ENCODE data around the gene SPEN.
A peak's percentile ranks its signal among the peaks of the same experiment; 100 is the strongest.
"Not testable (repeated sequence)": the region's sequence is repeated elsewhere in the genome, so short reads cannot be mapped to it uniquely, and the experiment has no call there.

The SPEN gene

GRCh38 chr1:15807121-15807520, 40.4 kb upstream of the SPEN start:
- no peak overlapping the region for H3K4me3 ChIP-seq (ENCODE audit: low read depth, low read length)
- DNase-seq (ENCODE audit: low read depth), result no peak
- TF ChIP-seq CTCF (conservative IDR thresholded peaks at IDR 0.05; ENCODE audit: low read depth, low read length), result no peak

- not testable (repeated sequence) for H3K4me3 ChIP-seq (ENCODE audit: low read depth, low read length); DNase-seq (ENCODE audit: low read depth)
These were observed 40.0 kb upstream of the SPEN start, which contains the start of gene UQCRHL for GRCh38 chr1:15807549-15807948. Gene UQCRHL (minus strand): TSS chr1:15807649. CDS start chr1:15807649, 0 bp downstream.

DNA sequence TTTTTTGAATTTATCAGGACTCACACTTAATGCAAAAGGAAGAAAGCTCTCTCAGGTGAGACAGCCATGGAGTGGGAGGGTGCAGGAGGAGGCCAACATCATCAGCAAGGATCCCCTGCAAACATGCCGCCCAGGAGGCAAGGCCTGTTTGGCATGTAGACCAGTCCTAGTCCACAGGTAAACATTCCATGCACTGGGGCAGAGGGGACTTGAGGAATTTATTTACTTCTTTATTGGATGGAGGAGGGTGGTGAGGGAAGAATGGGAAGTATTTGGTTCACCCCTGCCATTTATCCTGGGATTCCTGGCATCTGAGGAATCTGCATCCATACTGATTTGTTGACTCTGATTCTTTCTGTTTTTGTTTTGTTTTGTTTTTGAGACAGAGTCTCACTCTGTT, 38.6 kb upstream of the SPEN start:
- H3K4me3 ChIP-seq (ENCODE audit: low read depth, low read length), result no peak overlapping the region
- DNase-seq (ENCODE audit: low read depth), result no peak
- TF ChIP-seq CTCF (conservative IDR thresholded peaks at IDR 0.05; ENCODE audit: low read depth, low read length), result no peak

DNA sequence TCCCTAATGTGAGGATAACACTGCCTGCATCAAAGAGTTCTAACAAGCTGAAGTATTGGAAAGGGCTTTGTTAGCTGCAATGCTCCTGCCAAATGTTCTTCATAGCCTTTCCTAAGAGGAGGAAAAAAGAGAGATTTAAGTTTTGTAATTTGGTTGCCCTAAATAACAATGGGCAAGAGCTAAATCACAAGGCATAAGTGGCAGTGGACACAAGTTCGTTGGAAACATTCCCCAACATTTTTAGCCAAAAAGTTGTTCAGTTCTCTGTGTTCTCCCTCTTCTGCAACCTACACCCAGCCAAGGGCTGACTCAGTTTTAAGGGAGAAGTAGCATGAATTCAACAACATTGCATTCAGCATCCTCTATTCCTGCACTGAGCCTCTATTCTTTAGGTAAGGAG, 37.4 kb upstream of the SPEN start:
- no peak for TF ChIP-seq CTCF (conservative IDR thresholded peaks at IDR 0.05; ENCODE audit: low read depth, low read length)
- DNase-seq (ENCODE audit: low read depth), result no peak
- no peak overlapping the region for H3K4me3 ChIP-seq (ENCODE audit: low read depth, low read length)

DNA sequence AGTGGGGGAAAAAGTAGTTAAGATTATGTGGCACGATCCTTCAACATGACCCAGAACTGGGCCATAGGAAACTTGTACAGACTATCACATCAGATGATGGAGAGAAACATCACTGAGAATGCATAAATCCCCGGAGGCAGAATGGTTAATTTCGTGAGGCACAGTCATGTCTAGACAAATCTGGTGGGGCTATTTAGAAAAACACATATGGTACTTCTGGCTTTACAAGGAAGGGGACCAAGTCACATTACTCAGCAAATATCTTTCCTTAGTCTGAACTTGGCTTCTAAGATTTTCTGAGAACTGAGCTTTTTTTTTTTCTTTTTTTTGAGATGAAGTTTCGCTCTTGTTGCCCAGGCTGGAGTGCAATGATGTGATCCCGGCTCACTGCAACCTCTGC, 30.8 kb upstream of the SPEN start:
- no peak for TF ChIP-seq CTCF (conservative IDR thresholded peaks at IDR 0.05; ENCODE audit: low read depth, low read length)
- no peak for DNase-seq (ENCODE audit: low read depth)

DNA sequence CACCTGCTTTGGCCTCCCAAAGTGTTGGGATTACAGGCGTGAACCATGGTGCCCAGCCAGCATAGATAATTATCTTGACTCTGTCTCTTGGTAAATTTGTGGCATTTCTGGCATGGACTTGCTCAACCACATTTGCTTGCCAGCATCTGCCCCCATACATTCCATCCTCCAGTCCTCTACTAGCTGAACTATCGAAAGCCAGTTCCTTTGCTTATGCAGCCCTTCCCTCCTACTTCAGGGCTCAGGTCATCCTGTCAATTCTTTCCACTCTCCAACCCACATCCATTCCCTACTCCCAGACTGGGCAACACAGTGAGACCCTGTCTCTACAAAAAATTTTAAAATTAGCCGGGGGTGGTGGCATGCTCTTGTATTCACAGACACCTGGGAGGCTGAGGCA, 27.0 kb upstream of the SPEN start:
- TF ChIP-seq CTCF (conservative IDR thresholded peaks at IDR 0.05; ENCODE audit: low read depth, low read length), result no peak
- no peak overlapping the region for H3K4me3 ChIP-seq (ENCODE audit: low read depth, low read length)
- DNase-seq (ENCODE audit: low read depth), result peak; percentile 15

More for the DNA sequence above, 30.8 kb upstream of the SPEN start:
- no peak overlapping the region for H3K4me3 ChIP-seq (ENCODE audit: low read depth, low read length)

DNA sequence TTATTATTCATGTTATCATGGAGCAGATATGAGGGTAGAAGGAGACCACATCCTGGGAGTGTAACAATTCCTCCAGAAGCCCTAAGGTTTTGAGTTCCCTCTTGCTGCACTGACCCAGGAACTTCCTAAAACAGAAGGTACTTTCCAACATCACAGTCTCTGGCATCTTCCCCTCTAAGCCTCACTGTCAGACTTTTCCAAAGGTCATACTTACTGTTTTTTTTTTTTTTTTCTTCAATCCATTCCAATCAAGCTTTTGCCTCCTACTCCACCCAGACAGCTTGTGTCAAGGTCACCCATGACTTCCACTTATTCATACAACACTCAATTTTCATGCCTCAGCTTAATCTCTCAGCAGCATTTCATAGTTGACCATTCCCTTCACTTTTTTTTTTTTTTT, 21.7 kb upstream of the SPEN start:
- no peak overlapping the region for H3K4me3 ChIP-seq (ENCODE audit: low read depth, low read length)

More for the DNA sequence above, 21.7 kb upstream of the SPEN start:
- TF ChIP-seq CTCF (conservative IDR thresholded peaks at IDR 0.05; ENCODE audit: low read depth, low read length), result no peak
- peak; percentile 41 for DNase-seq (ENCODE audit: low read depth)
